ENCODE measurements around the gene TAS2R38.
A peak's percentile ranks its signal among the peaks of the same experiment; 100 is the strongest.

Gene TAS2R38

GRCh38 chr7:141975806-141976523 is 2.4 kb upstream of the TAS2R38 start:
- DNase-seq (ENCODE audit: low spot score), result peak; percentile 79

GRCh38 chr7:141974831-141975230 is 1.3 kb upstream of the TAS2R38 start:
- DNase-seq (ENCODE audit: low spot score), result peak; percentile 37

GRCh38 chr7:141960687-141961422 is 12.7 kb downstream of the TAS2R38 start:
- DNase-seq (ENCODE audit: low spot score), result no peak

- no peak for DNase-seq (ENCODE audit: low spot score)
These were observed 17.5 kb downstream of the TAS2R38 start for GRCh38 chr7:141956084-141956483.

- DNase-seq (ENCODE audit: low spot score), result no peak
These were observed 19.2 kb downstream of the TAS2R38 start for GRCh38 chr7:141954334-141954733.

GRCh38 chr7:141952461-141952860 is 21.1 kb downstream of the TAS2R38 start:
- no peak for DNase-seq (ENCODE audit: low spot score)

GRCh38 chr7:141950806-141951205 is 22.8 kb downstream of the TAS2R38 start:
- no peak for DNase-seq (ENCODE audit: low spot score)

- DNase-seq (ENCODE audit: low spot score), result no peak
These were observed 23.7 kb downstream of the TAS2R38 start for GRCh38 chr7:141949911-141950310.

- no peak for DNase-seq (ENCODE audit: low spot score)
These were observed 24.1 kb downstream of the TAS2R38 start for GRCh38 chr7:141949451-141949850.

GRCh38 chr7:141949021-141949420 is 24.6 kb downstream of the TAS2R38 start:
- DNase-seq (ENCODE audit: low spot score), result no peak

GRCh38 chr7:141946796-141947195 is 26.8 kb downstream of the TAS2R38 start, which contains the start of gene CLEC5A:
Gene CLEC5A, minus strand, starts transcription at chr7:141946974. Its CDS starts 682 bp downstream, at chr7:141946292.
- no peak for DNase-seq (ENCODE audit: low spot score)

GRCh38 chr7:141945356-141945755 is 28.2 kb downstream of the TAS2R38 start:
- DNase-seq (ENCODE audit: low spot score), result peak; percentile 73

- no peak for DNase-seq (ENCODE audit: low spot score)
These were observed 28.8 kb downstream of the TAS2R38 start for GRCh38 chr7:141944811-141945210.

- no peak for DNase-seq (ENCODE audit: low spot score)
These were observed 29.7 kb downstream of the TAS2R38 start for GRCh38 chr7:141943846-141944245.

GRCh38 chr7:141941075-141941474 is 32.5 kb downstream of the TAS2R38 start:
- no peak for DNase-seq (ENCODE audit: low spot score)

- DNase-seq (ENCODE audit: low spot score), result no peak
These were observed 43.4 kb downstream of the TAS2R38 start for GRCh38 chr7:141930211-141930610.

- DNase-seq (ENCODE audit: low spot score), result no peak
These were observed 44.8 kb downstream of the TAS2R38 start for GRCh38 chr7:141928845-141929195.

- DNase-seq (ENCODE audit: low spot score), result no peak
These were observed 45.3 kb downstream of the TAS2R38 start for GRCh38 chr7:141928146-141928844.
